ENCODE measurements around the gene SRGAP2B.
"Not testable (repeated sequence)": the region's sequence is repeated elsewhere in the genome, so short reads cannot be mapped to it uniquely, and the experiment has no call there.

The SRGAP2B gene

DNA sequence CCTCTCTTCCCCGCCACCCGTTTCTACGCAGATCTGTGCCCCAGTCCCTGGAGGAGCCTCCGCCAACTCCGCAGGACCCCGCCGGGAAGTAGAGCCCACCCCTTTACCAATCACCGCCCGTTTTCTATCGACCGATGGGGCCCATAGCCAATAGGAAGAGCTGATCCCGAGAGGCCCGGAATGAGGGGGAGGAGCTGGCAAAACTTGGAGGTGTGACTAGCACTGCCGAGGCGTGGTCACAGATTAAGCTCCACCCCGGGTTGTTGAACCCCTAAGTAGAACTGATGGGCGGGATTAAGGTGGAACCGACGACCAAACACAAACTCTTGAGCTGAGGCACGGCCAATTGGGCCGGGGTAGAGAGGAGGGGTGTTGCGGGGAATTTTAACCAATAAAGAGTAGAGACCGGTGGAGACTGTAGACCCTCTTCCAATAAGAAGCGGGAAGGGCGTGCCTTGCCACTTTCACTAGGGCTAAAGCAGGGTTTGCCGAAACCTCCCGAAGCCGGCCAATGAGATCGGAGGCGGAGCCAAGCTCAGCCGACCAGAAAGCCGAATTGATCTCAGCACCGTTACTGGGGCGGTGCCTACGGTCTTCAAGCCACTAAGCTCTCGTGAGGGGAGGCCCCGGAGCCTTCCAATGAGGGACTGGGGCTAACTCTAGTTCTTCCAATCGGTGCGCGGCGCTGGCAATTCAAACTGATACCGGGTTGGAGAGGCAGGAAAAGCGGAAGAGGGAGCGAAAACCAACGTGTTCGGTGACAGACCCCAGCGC lies at the start of gene SRGAP2B, which contains the start of gene FAM72D:
TSS of gene SRGAP2B (minus strand) at position 45 of the 774 bp plus-strand sequence. CDS start 2,427 bp downstream, outside the sequence.
TSS of gene FAM72D (plus strand) at position 691 of the 774 bp plus-strand sequence. CDS start 874 bp downstream, outside the sequence.
- not testable (repeated sequence) for H3K4me1 Mint-ChIP-seq (ENCODE audit: low read depth); H3K36me3 Mint-ChIP-seq (ENCODE audit: low read depth); H3K27me3 Mint-ChIP-seq; H3K9me3 Mint-ChIP-seq; H3K27ac Mint-ChIP-seq
- H3K4me3 Mint-ChIP-seq = peak within 1 kb of the TSS; percentile 45

DNA sequence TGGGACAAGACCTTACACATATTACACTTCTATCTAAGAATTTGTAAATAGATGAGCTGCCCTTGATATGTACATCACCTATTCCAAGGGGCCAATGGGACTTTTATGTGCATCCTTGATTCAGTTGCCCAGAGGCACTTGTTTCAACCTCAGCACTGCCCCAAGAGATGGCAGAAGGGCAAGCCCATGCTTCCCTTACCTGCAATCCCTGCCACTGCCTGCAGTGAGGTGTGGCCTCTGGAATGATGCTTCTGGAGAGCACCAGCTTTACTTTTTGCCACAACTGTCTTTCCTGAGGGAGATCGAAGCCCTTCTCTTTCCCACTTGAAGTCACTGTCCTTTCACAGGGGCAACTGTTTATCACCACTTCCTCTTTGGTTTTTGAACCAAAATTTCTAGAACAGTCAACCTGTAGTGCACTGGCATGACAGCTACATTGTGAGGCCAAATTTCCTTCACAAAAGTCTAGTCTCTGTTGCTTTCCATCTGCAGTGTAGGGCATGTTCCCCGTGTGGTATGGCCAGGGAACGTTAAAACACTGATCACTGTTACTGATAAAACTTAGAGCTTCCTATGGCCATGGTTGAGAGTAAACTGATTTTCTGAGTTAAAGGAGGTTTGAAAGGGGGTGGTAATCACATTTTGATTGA lies 49.3 kb upstream of the SRGAP2B start:
- H3K36me3 Mint-ChIP-seq (ENCODE audit: low read depth); H3K4me1 Mint-ChIP-seq (ENCODE audit: low read depth); H3K27me3 Mint-ChIP-seq; H3K4me3 Mint-ChIP-seq; H3K27ac Mint-ChIP-seq; H3K9me3 Mint-ChIP-seq: not testable (repeated sequence)

DNA sequence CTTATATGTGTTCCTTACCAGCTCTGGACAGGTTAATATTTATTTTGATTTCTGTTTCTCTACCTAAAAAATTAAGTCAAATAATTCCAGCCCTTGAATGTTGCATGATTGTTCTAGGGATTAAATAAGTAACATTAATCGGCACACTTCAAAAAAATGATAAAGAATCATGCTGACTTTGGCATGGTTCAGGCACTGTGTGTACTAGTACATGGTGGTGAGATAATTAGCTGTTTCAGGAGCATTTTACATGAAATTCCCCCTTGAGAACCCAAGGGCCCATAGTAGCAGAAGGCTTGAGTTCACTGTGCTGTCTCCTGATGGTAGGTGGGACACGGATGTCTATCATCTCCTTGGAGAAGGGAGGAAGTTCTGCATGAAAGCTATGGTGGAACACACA lies 45.4 kb upstream of the SRGAP2B start:
- not testable (repeated sequence) for H3K27ac Mint-ChIP-seq; H3K36me3 Mint-ChIP-seq (ENCODE audit: low read depth); H3K4me1 Mint-ChIP-seq (ENCODE audit: low read depth); H3K9me3 Mint-ChIP-seq; H3K27me3 Mint-ChIP-seq; H3K4me3 Mint-ChIP-seq

DNA sequence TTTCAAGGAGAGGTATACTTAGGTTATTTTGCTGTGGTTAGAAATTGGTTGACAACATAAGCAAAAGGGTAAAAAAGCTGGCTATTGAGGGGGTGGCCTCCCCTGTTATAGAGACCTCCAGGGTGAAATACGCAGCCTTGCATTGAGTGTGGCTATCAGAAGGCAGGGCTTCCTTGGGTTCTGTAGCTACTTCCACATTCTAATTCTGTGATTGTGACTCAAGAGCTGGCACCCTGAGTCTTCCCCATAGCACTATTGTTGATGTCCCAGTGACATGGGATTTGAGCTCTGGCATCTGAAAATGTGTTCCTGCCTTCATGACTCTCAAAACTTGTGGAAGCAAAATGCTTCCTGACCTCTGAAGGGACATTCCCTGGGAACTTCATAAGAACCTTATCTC lies 39.3 kb upstream of the SRGAP2B start:
- not testable (repeated sequence) for H3K9me3 Mint-ChIP-seq; H3K27me3 Mint-ChIP-seq; H3K4me3 Mint-ChIP-seq; H3K27ac Mint-ChIP-seq; H3K36me3 Mint-ChIP-seq (ENCODE audit: low read depth); H3K4me1 Mint-ChIP-seq (ENCODE audit: low read depth)

DNA sequence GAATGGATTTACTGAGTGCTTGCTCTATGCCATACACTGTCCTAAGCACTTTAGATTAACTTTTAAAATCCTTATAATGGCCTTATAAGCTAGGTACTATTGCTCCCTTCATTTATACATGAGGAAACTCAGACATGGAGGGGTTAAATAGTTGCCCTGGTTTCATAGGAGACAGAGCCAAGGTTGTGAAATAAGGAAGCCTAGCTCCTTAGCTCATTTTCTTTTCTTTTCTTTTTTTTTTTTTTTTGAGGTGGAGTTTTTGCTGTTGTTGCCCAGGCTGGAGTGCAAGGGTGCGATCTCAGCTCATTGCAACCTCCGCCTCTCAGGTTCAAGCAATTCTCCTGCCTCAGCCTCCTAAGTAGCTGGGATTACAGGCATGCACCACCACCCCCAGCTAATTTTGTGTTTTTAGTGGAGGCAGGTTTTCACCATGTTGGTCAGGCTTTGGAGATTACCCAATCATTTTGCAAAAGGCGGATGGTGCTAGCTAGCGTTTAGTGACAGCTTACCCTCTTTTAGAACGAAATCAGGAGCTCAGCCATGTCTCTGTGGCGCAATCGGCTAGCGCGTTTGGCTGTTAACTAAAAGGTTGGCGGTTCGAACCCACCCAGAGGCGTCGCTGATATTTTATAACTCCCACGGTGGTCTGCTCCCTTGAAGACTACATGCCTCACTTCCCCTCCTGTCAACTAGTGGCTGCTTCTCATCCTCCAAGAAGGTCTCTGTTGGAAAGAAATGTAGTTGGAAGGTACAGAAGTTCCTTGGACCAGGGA lies 33.8 kb upstream of the SRGAP2B start:
- not testable (repeated sequence) for H3K36me3 Mint-ChIP-seq (ENCODE audit: low read depth); H3K27ac Mint-ChIP-seq; H3K4me1 Mint-ChIP-seq (ENCODE audit: low read depth); H3K9me3 Mint-ChIP-seq; H3K27me3 Mint-ChIP-seq; H3K4me3 Mint-ChIP-seq

DNA sequence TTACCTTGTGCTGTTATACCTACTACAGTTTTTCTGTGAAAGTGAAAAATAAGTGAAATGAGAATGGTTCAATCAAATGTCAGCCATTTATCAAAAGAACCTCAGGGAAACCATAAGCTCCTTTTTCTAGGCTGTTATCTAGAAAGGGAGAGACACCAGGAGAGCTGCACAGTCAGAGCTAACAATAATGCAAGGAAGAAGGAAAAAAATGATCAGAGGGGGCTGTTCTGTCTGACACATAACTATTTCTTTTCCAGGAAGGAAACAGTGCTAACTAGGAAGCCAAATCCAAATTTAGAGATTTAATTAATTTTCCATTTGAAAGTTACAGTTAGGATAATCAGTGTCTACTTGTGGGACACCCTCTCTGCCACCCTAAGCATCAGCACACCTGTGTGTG lies 32.0 kb upstream of the SRGAP2B start:
- H3K4me1 Mint-ChIP-seq (ENCODE audit: low read depth); H3K9me3 Mint-ChIP-seq; H3K4me3 Mint-ChIP-seq; H3K36me3 Mint-ChIP-seq (ENCODE audit: low read depth); H3K27ac Mint-ChIP-seq; H3K27me3 Mint-ChIP-seq: not testable (repeated sequence)

DNA sequence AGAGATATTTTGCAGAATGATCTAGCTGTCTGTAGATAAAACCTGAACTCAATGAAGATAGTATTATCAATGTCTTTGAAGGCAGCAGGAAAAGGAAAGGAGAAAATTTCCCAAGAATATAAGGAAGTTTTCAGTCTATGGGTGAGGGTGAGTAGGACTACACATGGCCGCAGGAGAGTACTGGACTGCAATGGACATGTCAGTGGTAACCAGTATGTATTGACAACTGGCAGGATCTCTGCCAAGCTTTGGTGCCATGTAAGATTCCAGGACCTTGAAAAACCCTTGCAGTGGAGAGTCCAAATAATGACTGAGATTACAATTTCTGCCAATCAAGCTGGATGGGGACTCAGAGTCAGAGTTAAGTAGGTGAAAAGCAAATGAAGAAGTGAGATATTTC lies 30.0 kb upstream of the SRGAP2B start:
- H3K27me3 Mint-ChIP-seq; H3K4me1 Mint-ChIP-seq (ENCODE audit: low read depth); H3K9me3 Mint-ChIP-seq; H3K36me3 Mint-ChIP-seq (ENCODE audit: low read depth); H3K27ac Mint-ChIP-seq; H3K4me3 Mint-ChIP-seq: not testable (repeated sequence)

DNA sequence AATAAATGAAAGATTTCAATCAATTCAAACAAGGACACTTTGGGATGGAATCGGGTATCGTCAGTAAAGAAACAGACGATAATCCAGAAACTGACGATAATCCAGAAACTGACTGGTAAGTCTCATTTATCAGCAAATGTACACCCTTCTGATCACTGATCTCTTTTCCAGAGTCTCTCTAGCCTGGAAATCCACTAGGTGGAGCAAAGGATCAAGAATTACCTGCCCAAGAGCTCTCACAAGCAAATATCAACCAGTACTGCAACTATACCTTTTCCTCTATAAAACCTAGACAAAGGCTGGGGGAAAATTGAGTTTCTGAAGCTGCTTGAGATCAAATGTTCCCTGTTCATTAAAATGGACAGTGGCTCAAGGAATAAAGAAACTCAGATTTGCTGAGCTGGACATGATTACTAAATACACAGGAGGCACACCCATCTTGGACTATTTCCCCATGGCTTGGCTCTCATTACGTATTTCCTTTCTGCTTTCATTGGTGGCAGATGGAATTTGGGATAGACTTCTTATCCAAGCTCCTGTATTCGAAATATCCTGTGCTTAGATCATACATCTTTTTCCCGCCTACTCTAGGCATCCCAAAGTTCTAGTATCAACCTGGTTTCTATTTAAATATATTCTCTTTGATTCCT lies 29.0 kb upstream of the SRGAP2B start:
- not testable (repeated sequence) for H3K4me3 Mint-ChIP-seq; H3K27me3 Mint-ChIP-seq; H3K9me3 Mint-ChIP-seq; H3K36me3 Mint-ChIP-seq (ENCODE audit: low read depth); H3K4me1 Mint-ChIP-seq (ENCODE audit: low read depth); H3K27ac Mint-ChIP-seq

DNA sequence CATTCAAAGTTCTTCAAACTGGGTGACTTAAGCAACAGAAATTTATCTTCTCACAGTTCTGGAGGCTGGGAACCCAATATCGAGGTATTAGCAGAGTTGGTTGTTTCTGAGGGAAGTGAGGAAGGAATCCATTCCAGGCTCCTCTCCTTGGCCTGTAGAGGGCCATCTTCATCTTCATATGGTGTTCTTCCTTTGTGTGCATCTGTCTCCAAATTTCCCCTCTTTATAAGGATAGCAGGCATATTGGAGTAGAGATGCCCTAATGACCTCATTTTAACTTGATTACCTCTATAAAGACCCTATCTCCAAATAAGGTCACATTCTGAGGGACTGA lies 27.9 kb upstream of the SRGAP2B start:
- not testable (repeated sequence) for H3K9me3 Mint-ChIP-seq, H3K27me3 Mint-ChIP-seq

DNA sequence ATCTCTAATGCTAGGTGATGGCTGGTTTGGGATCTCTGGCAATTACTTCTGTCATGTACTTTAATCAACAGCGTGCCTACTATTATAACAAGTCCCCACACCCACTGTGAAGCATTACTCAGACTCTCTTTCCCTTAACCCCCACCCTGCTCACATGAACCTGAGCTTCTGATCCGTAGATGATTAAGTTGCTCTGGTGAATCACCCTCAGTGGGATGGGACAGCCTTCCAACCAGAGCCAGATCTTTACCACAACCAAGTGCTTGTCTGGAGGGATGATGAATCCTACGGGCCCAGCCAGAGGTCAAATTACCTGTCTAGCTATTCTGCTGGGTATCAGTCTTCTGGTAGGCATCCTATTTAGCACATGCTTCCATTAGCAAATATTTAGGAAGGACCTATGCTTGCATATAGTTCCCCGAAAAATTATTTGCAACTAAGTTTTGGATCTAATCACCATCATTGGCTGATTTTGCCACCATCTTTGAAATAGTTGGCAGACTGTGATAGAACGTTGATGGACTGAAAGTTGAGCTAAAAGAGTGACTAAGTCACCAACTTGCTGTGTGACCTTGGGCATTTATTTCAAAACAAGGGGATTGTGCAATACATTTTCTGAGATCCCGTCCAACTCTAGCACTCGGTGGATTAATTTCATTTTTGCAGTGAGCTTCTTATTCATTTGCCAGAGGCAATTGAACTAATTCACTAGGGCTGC lies 27.4 kb upstream of the SRGAP2B start:
- not testable (repeated sequence) for H3K27ac Mint-ChIP-seq; H3K4me3 Mint-ChIP-seq; H3K36me3 Mint-ChIP-seq (ENCODE audit: low read depth); H3K27me3 Mint-ChIP-seq; H3K4me1 Mint-ChIP-seq (ENCODE audit: low read depth); H3K9me3 Mint-ChIP-seq

More for the DNA sequence above, 27.9 kb upstream of the SRGAP2B start:
- H3K4me3 Mint-ChIP-seq; H3K36me3 Mint-ChIP-seq (ENCODE audit: low read depth); H3K27ac Mint-ChIP-seq; H3K4me1 Mint-ChIP-seq (ENCODE audit: low read depth): not testable (repeated sequence)

DNA sequence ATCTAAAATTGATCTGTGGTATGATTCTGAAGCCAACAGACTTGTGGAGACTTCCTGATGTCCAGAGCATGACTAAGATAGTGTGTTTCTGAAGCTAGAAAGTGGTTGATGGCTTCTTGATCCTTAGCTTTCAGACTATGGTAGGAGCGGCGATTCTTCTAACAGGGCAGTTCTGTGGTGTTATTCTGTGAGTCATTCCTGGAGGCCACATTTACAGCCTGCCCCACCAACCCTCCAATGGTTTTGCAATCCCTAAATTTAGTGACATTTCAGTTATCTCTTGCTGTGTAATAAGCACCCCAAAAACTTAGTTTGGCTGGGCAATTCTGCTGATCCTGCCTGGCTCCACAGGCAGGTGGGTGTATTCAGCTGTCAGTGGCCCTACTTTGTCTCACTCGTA lies 24.7 kb upstream of the SRGAP2B start:
- H3K4me1 Mint-ChIP-seq (ENCODE audit: low read depth); H3K27me3 Mint-ChIP-seq; H3K36me3 Mint-ChIP-seq (ENCODE audit: low read depth); H3K9me3 Mint-ChIP-seq; H3K4me3 Mint-ChIP-seq; H3K27ac Mint-ChIP-seq: not testable (repeated sequence)

DNA sequence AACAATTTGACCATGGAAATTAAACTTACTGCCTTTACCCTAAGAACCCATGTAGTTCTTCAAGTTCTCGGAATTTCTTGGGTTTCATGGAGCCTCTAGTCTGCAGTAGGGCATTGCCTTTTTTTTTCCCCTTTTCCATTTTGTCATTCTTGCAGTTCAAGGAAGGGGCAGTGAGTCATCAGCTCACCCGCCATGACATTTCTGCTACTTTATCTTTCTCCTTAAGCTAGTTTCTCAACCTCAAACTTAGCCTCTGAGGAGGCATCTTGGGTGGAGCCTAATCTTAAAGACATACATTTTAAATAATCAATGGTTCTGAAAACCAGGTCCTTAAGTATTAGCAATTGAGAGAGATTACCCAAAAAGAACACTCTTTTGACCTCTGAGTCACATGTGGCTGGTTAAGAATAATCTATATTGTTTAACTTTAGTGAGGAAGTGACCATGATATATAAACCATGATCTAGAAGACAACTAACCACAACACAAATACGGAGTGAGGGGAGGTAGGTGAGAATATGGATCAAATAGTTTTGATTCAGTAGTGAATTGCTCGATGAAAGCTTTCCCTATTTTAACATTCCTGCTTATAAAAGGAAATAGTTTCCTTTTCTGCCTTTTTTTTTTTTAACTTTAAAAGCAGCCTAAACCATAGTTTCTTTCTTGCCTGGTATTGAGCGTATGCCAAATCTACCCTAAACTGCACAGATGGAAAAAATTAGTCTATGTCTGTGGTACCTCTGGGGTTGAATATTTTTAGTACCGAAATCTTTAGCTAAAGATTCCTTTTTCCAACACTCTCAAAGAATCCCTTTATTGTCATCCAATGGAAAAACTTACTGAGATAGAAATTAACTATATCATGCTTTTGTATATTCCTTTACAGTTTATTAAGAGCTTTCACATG lies 20.7 kb upstream of the SRGAP2B start:
- H3K27me3 Mint-ChIP-seq; H3K27ac Mint-ChIP-seq; H3K4me3 Mint-ChIP-seq; H3K9me3 Mint-ChIP-seq; H3K4me1 Mint-ChIP-seq (ENCODE audit: low read depth); H3K36me3 Mint-ChIP-seq (ENCODE audit: low read depth): not testable (repeated sequence)

DNA sequence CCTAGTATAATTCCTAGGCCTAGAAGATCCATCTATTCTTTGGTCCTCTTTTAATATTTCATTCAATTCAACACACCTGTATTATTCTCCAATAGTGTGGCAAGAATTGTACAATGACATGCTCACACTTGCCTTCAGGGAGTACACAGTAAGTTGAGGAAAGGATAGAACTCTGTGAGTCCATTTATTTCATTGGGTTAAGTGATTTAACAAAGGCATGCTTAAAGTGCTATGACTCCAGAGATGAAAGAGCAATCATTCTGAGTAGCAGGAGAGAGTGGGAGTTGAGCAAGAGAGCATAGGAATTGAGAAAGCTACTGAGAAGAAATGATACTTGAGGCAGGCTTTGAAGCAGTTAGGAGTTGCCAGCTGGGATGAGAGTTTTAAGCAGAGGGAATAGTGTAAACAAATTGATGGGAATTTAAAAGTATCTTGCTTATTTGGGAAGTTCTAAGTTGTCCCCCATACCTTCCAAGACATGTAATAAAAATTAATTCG lies 19.5 kb upstream of the SRGAP2B start:
- not testable (repeated sequence) for H3K36me3 Mint-ChIP-seq (ENCODE audit: low read depth); H3K9me3 Mint-ChIP-seq; H3K4me1 Mint-ChIP-seq (ENCODE audit: low read depth); H3K27ac Mint-ChIP-seq; H3K27me3 Mint-ChIP-seq; H3K4me3 Mint-ChIP-seq

DNA sequence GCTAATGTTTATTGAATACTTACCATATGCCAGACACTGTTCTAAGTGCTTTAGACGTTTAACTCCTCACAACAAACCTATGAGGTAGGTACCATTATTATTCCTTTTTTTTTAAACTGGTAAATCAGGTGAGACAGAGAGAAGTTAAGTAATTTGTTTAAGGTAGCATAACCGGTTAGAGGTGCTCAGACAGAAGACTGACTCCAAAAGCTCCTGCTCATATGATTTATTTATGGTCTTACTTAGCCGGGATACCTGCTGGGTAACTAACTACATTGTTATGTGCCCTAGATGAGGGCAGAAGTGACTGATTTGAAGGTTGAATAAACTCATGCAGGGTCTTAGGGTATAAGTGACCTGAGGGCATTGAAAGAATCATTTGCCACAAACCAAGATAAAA lies 17.6 kb upstream of the SRGAP2B start:
- not testable (repeated sequence) for H3K27ac Mint-ChIP-seq; H3K27me3 Mint-ChIP-seq; H3K9me3 Mint-ChIP-seq; H3K36me3 Mint-ChIP-seq (ENCODE audit: low read depth); H3K4me3 Mint-ChIP-seq; H3K4me1 Mint-ChIP-seq (ENCODE audit: low read depth)

Measured in stimulated activated naive CD8-positive, alpha-beta T cell treated with anti-CD3 and anti-CD28 coated beads, Interleukin-15, Interleukin-2, amounts not matched to agents 100 ng/mL and 50 ng/mL, for 24 hours (primary cell).